Germinal center (tissue), 1 donor: Measurements from ENCODE around the gene MCHR1.
"Not testable (repeated sequence)": the region's sequence is repeated elsewhere in the genome, so short reads cannot be mapped to it uniquely, and the experiment has no call there.

Experiments
- DNase-seq: peaks from one replicate; pipeline ENCODE4 v3.0.0; 2012; ENCODE audit warnings: mixed read lengths, low spot score

MCHR1 gene

GRCh38 chr22:40656651-40657050, 22.6 kb upstream of the MCHR1 start:
- DNase-seq: not testable (repeated sequence)

- no peak for DNase-seq
Observed at GRCh38 chr22:40659166-40659565, 20.1 kb upstream of the MCHR1 start.

- DNase-seq: no peak
Observed at GRCh38 chr22:40660730-40661129, 18.6 kb upstream of the MCHR1 start.

GRCh38 chr22:40661671-40662070, 17.6 kb upstream of the MCHR1 start:
- DNase-seq: no peak

GRCh38 chr22:40665312-40665711, 14.0 kb upstream of the MCHR1 start:
- DNase-seq: no peak

GRCh38 chr22:40666151-40666848, 13.0 kb upstream of the MCHR1 start:
- DNase-seq: no peak

GRCh38 chr22:40668611-40669411, 10.5 kb upstream of the MCHR1 start:
- DNase-seq: no peak

GRCh38 chr22:40670058-40670457, 9.2 kb upstream of the MCHR1 start:
- DNase-seq: no peak

- no peak for DNase-seq
Observed at GRCh38 chr22:40671369-40671768, 7.9 kb upstream of the MCHR1 start.

GRCh38 chr22:40671796-40672360, 7.4 kb upstream of the MCHR1 start:
- DNase-seq: no peak

- DNase-seq: no peak
Observed at GRCh38 chr22:40673017-40673416, 6.3 kb upstream of the MCHR1 start.

GRCh38 chr22:40674274-40674673, 5.0 kb upstream of the MCHR1 start:
- DNase-seq: no peak

GRCh38 chr22:40676166-40676565, 3.1 kb upstream of the MCHR1 start:
- not testable (repeated sequence) for DNase-seq

- DNase-seq: no peak
Observed at GRCh38 chr22:40676644-40677043, 2.6 kb upstream of the MCHR1 start.

GRCh38 chr22:40678493-40679248, 613 bp upstream of the MCHR1 start:
- no peak for DNase-seq

- DNase-seq: no peak
Observed at GRCh38 chr22:40679964-40680818, 907 bp downstream of the MCHR1 start.

GRCh38 chr22:40680819-40681183, 1.5 kb downstream of the MCHR1 start:
- DNase-seq: no peak

GRCh38 chr22:40681451-40681850, 2.2 kb downstream of the MCHR1 start:
- DNase-seq: no peak

GRCh38 chr22:40684728-40685127, 5.4 kb downstream of the MCHR1 start:
- DNase-seq: no peak

- DNase-seq: no peak
Observed at GRCh38 chr22:40685406-40685805, 6.1 kb downstream of the MCHR1 start.

GRCh38 chr22:40687706-40688105, 8.4 kb downstream of the MCHR1 start:
- no peak for DNase-seq

- no peak for DNase-seq
Observed at GRCh38 chr22:40690370-40690769, 11.1 kb downstream of the MCHR1 start.
